HEK293 (cell line): ENCODE results near the gene B4GALT1.

Experiments
- ZNF664 ChIP-seq: fragments of 450-650 bp; formaldehyde crosslinking; IDR thresholded peaks from 2 replicates; pipeline ENCODE4 v1.5.1; 2016; ENCODE audit warnings: missing biosample characterization, missing genetic modification characterization
- TF ChIP-seq, protein P1 (sequence below): fragments of 450-650 bp; formaldehyde crosslinking; IDR thresholded peaks from 2 replicates; pipeline ENCODE4 v1.5.1; 2016; ENCODE audit warnings: missing biosample characterization, missing genetic modification characterization

DNA sequence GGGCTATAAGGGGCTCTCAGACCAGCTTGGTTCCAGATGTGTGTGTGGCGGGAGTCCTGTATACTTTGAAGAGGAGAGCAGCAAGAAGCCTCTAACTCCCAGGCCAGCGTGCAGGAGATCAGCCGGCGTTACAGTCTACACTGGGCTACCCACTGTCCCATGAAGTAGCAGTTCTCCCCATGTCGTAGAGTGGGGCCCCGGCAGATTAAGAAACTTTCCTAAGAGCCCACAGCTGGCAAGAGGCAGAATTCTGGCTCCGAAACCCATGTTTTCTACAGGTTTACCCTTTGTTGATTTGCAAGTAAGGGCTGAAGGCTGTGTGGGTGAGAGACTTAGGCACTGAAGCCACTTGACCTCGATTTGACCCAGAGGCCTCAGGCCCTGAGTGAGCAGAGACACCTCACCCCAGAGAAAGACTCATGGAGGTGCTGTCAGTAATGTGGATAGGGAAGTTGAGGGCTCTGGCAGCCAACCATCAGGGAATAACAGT lies 881 bp upstream of the B4GALT1 start:
- TF ChIP-seq, protein P1, sequence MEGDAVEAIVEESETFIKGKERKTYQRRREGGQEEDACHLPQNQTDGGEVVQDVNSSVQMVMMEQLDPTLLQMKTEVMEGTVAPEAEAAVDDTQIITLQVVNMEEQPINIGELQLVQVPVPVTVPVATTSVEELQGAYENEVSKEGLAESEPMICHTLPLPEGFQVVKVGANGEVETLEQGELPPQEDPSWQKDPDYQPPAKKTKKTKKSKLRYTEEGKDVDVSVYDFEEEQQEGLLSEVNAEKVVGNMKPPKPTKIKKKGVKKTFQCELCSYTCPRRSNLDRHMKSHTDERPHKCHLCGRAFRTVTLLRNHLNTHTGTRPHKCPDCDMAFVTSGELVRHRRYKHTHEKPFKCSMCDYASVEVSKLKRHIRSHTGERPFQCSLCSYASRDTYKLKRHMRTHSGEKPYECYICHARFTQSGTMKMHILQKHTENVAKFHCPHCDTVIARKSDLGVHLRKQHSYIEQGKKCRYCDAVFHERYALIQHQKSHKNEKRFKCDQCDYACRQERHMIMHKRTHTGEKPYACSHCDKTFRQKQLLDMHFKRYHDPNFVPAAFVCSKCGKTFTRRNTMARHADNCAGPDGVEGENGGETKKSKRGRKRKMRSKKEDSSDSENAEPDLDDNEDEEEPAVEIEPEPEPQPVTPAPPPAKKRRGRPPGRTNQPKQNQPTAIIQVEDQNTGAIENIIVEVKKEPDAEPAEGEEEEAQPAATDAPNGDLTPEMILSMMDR (tag by site-specific recombination): no peak
- TF ChIP-seq ZNF664 (tag by site-specific recombination): no peak
